ENCODE data around the gene KDM4C. TPM values are rescaled to one million over a fixed set of nuclear protein-coding genes. Genes with fewer than 3 reads are reported as not detected.

Gene KDM4C
- total RNA-seq, 2 donors from 2014 or later, result 66.2 to 68.7 TPM

DNA sequence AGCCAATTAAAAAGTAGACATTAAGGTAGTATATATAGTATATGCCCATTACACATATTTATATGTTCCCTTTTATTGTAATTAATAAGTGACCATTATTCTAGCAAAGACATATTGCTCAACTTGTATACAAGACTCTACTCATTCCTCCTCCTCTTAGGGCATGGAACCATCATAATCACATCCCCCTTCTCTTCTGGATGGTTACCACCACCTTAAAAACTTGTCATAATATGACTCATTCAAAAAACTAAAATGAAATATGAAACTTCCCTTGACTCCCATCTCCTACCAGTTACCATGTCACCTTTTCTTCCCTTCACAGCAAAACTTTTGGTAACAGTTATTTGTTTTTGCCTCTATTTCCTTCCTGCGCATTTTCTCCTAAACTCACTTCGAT lies 438.7 kb downstream of the KDM4C start:
- Mint-ChIP-seq H3K9me3 (peaks cover 5% of the 10 kb centered on the region), H3K4me1 (ENCODE audit: low read depth in 2 of 2) (peaks cover 0 to 8% of the 10 kb centered on the region in 2 donors), H3K36me3 (no peaks in the 10 kb centered on the region), H3K27ac (no peak overlapping the region), H3K4me3 (no peak overlapping the region), H3K27me3 (peaks cover 5 to 13% of the 10 kb centered on the region in 2 donors)
- DNase-seq (ENCODE audit: low spot score), result no peak
- peak in 1 of 2 donors; percentile 31 for ATAC-seq

DNA sequence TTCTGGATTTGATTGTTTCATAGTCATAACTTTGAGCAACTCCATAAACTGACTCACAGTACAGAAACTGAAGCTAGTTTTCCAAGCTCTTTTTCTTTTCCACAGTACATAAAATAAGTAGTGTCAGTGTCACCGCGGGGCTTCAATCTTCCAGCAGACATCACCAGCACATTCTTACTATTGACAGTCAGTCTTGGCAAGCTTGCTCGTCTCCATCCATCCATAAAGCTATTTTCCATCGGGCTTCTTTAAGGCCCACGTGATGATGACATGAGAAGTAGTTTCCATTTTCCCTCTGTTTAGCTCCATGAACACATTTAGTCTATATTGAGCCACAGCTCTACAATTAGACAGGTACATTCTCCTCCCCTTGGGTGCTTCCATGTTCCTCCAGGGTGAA lies 443.4 kb downstream of the KDM4C start:
- Mint-ChIP-seq H3K36me3 (no peaks in the 10 kb centered on the region), H3K27ac (no peak overlapping the region), H3K4me3 (no peak overlapping the region), H3K27me3 (peaks cover 0 to 16% of the 10 kb centered on the region in 2 donors), H3K9me3 (no peaks in the 10 kb centered on the region), H3K4me1 (ENCODE audit: low read depth in 2 of 2) (peaks cover 0 to 8% of the 10 kb centered on the region in 2 donors)
- ATAC-seq, result no peak
- no peak for DNase-seq (ENCODE audit: low spot score)

DNA sequence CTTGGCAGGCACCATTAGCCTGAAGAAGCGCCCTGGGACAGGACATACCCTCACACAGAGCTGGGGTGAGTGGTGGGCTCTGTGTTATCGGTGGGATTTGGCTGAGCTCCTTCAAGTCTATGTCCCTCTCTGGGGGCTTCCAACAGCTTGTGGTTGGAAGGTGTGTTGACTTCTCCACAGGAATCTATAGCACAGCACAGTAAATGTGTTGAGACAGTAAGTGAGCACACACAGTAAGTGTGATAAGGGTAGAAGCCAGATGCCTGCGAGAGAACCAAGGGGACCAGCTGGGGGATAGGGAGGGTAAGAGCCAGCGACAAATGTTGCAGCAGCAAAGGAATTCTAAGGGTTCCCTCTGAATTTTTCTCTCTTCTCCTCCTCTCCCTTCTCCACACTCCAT lies 448.0 kb downstream of the KDM4C start:
- peaks cover 3 to 12% of the 10 kb centered on the region in 2 donors for H3K27me3 Mint-ChIP-seq
- H3K4me3 Mint-ChIP-seq, result no peak overlapping the region
- no peaks in the 10 kb centered on the region for H3K9me3 Mint-ChIP-seq
- DNase-seq (ENCODE audit: low spot score), result no peak
- no peaks in the 10 kb centered on the region for H3K4me1 Mint-ChIP-seq (ENCODE audit: low read depth in 2 of 2)
- no peak overlapping the region for H3K27ac Mint-ChIP-seq
- ATAC-seq, result no peak
- H3K36me3 Mint-ChIP-seq, result no peaks in the 10 kb centered on the region

DNA sequence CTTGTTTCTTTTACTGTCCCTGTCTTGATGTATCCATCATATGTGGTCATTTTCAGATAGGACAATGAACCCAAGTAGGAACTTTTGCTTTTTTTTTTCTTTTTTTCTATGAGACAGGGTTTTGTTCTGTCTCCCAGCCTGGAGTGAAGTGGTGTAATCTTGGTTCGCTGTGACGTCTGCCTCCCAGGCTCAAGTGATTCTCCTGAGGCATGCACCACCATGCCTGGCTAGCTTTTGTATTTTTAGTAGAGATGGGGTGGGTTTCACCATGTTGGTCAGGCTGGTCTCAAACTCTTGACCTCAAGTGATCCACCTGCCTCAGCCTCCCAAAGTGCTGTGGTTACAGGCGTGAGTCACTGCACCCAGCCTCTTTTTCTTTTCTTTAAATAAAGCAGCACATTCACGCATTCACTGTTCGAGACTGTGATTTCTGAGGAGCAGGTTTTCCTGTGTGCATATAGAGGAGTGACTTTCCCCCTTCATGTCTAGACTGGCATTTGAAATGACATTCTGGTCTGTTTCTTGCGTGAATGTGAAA lies 448.5 kb downstream of the KDM4C start:
- no peak for ATAC-seq
- Mint-ChIP-seq H3K27ac (no peak overlapping the region), H3K4me3 (no peak overlapping the region), H3K36me3 (no peaks in the 10 kb centered on the region), H3K9me3 (no peaks in the 10 kb centered on the region), H3K27me3 (peaks cover 4 to 12% of the 10 kb centered on the region in 2 donors), H3K4me1 (ENCODE audit: low read depth in 2 of 2) (no peaks in the 10 kb centered on the region)
- DNase-seq (ENCODE audit: low spot score), result no peak

DNA sequence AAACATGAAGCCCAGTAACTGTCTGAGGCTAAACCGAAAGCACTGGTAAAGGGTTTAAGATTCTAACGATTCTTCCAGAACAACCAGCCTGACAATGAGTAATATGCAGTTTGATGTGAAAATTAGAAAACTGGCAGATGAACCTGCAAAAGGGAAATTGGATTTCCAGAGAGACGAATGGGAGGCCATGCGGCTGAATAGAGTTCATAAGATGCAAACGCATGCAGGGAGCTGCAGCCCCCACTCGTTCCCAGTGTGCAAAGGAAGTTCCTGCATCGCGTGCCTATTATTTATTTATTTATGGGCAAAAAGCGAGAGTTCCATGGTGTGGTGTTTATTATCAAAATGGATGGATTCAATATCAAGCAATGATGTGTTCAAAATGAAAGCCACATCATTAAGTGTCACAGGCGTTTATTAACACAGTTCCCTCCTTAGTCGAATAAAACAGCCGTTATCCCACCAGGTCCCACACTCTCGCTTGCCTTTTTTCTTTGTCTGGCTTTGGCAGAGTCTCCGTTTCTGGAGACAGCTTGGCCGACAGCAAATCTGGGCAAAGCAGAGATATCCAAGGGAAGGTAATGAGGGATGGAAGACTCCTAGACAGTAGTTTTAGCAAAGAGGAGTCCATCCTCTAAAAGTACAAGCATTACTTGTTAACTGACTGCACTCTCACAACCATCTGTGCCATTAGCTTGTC lies 451.4 kb downstream of the KDM4C start:
- Mint-ChIP-seq H3K27me3 (peaks cover 14 to 34% of the 10 kb centered on the region in 2 donors), H3K27ac (no peak overlapping the region), H3K36me3 (no peaks in the 10 kb centered on the region), H3K4me1 (ENCODE audit: low read depth in 2 of 2) (peaks cover 0 to 4% of the 10 kb centered on the region in 2 donors), H3K4me3 (no peak overlapping the region), H3K9me3 (no peaks in the 10 kb centered on the region)
- DNase-seq (ENCODE audit: low spot score) (no peak), ATAC-seq (no peak)

DNA sequence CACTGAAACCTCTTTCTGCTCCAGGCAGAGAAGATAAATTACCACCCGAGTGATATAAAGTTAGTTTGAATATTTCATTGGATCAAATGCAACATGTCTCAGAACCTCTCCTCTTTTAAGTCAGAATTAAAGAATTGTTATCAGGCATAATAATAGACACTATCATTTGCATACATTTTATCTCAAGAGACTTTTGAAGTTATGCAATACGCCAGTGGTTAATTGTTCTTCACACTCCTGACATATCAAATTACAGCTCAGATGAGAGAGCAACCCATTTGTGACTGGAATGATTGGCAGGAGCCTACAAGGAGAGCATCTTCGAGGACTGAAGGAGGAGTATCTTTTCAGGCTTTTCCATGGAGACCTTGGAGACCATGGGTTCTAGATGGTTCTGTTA lies 452.2 kb downstream of the KDM4C start:
- no peaks in the 10 kb centered on the region for H3K9me3 Mint-ChIP-seq
- H3K4me1 Mint-ChIP-seq (ENCODE audit: low read depth in 2 of 2), result peaks cover 0 to 4% of the 10 kb centered on the region in 2 donors
- ATAC-seq (no peak), DNase-seq (ENCODE audit: low spot score) (no peak)
- no peaks in the 10 kb centered on the region for H3K36me3 Mint-ChIP-seq
- H3K27me3 Mint-ChIP-seq, result peaks cover 15 to 36% of the 10 kb centered on the region in 2 donors
- no peak overlapping the region for H3K27ac Mint-ChIP-seq
- no peak overlapping the region for H3K4me3 Mint-ChIP-seq

DNA sequence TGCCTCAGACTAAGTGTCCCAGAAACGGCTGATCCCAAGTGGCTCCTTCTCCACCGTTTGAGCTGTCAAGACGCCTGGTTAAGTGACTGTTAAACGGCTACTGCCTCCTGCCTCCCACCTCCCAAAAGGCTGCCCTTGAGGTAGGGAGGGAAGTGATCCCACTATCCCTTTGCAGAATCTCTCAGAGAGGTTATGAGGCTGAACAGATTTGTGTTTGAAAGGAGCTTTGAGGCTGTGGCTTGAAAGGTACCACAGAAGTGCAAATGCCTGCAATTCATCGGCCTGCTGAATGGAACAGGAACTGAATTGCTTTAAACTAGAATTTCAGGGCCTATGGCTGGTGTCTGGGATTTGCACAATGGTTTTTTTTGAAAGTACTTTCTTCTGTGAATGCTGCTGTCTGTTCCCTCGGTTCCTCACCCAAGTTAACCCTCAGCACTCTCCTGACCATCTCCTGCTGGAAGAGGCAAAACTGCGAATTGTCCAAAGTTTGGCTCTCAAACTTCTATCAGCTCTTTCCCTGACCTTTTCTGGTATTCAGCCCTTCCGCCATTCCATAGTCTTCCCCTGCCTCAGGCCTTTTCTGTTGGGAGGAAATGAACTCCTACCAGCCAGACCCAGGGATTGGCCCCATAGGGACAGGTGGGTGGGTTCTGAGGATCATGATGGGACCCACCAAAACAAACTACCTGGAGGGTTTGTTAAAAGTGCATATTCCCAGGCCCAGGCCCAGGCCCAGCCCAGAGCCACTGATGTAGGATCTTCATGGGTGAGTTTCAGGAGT lies 453.3 kb downstream of the KDM4C start:
- Mint-ChIP-seq H3K36me3 (no peaks in the 10 kb centered on the region), H3K4me1 (ENCODE audit: low read depth in 2 of 2) (peaks cover 3 to 6% of the 10 kb centered on the region in 2 donors), H3K27ac (no peak overlapping the region), H3K4me3 (no peak overlapping the region), H3K9me3 (no peaks in the 10 kb centered on the region), H3K27me3 (peaks cover 15 to 36% of the 10 kb centered on the region in 2 donors)
- ATAC-seq, result no peak
- no peak for DNase-seq (ENCODE audit: low spot score)

DNA sequence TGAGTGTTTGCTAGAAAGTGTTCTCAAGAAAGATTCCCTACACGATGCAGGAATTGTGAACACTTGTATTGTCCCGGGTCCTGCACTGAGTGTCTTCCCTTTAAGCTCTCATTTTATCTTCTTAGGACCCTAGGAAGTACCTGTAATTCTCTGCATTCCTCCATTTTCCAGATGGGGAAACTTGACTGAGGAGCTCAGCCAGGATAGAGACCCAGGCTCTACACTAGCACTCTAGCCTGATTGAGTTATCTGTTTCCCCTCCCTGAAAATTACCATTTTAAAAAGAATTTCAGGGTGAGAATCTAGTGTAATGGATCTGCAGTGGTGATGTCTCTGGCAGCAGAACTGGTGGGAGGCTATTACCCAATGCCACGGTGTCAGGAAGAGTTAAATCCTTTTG lies 453.9 kb downstream of the KDM4C start:
- no peaks in the 10 kb centered on the region for H3K9me3 Mint-ChIP-seq
- H3K4me3 Mint-ChIP-seq, result no peak overlapping the region
- ATAC-seq, result no peak
- no peak for DNase-seq (ENCODE audit: low spot score)
- H3K27me3 Mint-ChIP-seq, result peaks cover 15 to 36% of the 10 kb centered on the region in 2 donors
- peaks cover 9 to 12% of the 10 kb centered on the region in 2 donors for H3K4me1 Mint-ChIP-seq (ENCODE audit: low read depth in 2 of 2)
- no peak overlapping the region for H3K27ac Mint-ChIP-seq
- no peaks in the 10 kb centered on the region for H3K36me3 Mint-ChIP-seq

DNA sequence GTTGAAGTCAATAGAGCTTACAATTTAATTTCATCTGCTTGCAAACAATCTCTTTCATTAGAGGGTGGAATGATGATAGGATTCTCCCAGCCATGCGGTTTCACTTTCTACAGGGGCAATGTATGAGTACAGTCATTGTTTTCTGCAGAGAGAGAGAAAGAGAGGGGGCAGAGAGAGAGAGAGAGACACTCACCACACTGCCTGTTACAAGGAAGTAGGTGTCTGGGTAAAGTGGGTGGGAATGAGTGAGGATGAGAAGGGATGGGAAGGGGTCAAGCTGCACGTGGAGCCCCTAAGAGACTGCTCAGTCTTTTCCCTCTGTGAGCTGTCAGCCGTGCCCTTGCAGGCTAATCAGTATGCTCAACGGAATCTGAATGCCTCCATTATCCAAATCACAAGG lies 454.3 kb downstream of the KDM4C start:
- DNase-seq (ENCODE audit: low spot score), result no peak
- Mint-ChIP-seq H3K36me3 (peaks cover 3% of the 10 kb centered on the region), H3K9me3 (peaks cover 1% of the 10 kb centered on the region), H3K27me3 (peaks cover 17 to 40% of the 10 kb centered on the region in 2 donors), H3K27ac (no peak overlapping the region), H3K4me3 (no peak overlapping the region), H3K4me1 (ENCODE audit: low read depth in 2 of 2) (peaks cover 13 to 14% of the 10 kb centered on the region in 2 donors)
- ATAC-seq, result no peak

DNA sequence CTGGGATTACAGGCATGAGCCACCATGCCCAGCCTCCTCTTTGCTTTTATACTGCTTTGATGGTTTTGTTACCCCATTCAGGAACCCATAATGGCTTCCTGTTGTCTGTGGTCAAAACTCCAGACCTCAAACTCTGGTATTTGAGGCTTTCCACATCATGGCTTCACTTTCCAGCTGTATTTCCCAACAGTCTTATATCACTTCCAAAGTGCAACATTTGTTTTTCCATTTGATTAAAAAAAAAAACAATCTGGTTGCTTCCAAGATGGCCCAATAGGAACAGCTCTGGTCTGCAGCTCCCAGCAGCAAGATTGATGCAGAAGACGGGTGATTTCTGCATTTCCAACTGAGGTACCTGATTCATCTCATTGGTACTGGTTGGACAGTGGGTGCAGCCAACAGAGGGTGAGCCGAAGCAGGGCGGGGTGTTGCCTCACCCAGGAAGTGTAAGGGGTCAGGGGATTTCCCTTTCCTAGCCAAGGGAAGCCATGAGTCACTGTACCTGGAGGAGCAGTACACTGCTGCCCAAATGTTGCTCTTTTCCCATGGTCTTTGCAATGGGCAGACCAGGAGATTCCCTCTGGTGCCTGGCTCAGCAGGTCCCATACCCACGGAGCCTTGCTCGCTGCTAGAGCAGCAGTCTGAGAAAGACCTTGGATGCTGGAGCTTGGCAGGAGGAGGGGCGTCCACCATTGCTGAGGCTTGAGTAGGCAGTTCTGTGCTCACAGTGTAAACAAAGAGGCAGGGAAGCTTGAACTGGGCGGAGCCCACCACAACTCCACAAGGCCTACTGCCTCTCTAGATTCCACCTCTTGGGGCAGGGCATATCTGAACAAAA lies 458.4 kb downstream of the KDM4C start:
- DNase-seq (ENCODE audit: low spot score) (peak; percentile 65), ATAC-seq (peak; percentile 79 to 84)
- Mint-ChIP-seq H3K27ac (peak overlapping the region in 1 of 2 donors; percentile 15), H3K4me3 (peak overlapping the region; percentile 18), H3K9me3 (peaks cover 10% of the 10 kb centered on the region), H3K36me3 (peaks cover 25% of the 10 kb centered on the region), H3K4me1 (ENCODE audit: low read depth in 2 of 2) (peaks cover 22 to 23% of the 10 kb centered on the region in 2 donors), H3K27me3 (peaks cover 19 to 49% of the 10 kb centered on the region in 2 donors)

DNA sequence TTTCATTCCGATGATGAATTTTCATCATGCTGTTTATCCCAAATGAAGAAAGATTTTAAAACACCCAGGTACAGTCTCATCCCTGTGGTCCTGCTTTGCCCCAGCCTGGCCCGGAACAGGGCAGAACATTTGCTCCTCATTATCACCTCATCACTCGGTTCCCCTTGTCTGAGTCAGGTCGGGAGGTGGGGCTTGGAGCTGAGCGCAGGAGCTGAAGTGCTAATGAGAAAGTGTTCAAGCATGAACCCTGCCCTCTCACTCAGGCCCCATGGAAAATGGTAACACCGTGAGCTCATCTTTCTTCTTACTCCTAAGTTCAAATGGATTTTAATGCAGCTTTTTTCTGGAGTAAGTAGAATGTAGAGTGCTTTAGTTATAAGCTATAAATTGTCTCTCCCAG lies 466.2 kb downstream of the KDM4C start:
- ATAC-seq (no peak), DNase-seq (ENCODE audit: low spot score) (no peak)
- Mint-ChIP-seq H3K27me3 (peaks cover 21 to 40% of the 10 kb centered on the region in 2 donors), H3K36me3 (peaks cover 9% of the 10 kb centered on the region), H3K9me3 (peaks cover 5% of the 10 kb centered on the region), H3K27ac (no peak overlapping the region), H3K4me1 (ENCODE audit: low read depth in 2 of 2) (peaks cover 0 to 7% of the 10 kb centered on the region in 2 donors), H3K4me3 (no peak overlapping the region)

All from natural killer cell treated with Interleukin-12 subunit alpha and Interleukin-12 subunit beta and Interleukin-15 and Interleukin-18, amount 100 ng/mL, for 72 hours (primary cell).